Activated T-cell treated with anti-CD3 and anti-CD28 coated beads, Interleukin-2, amount 50 U/mL, for 1 hour (primary cell): Measurements from ENCODE around the gene NCOA3.

Experiments
- DNase-seq: peaks from one replicate; pipeline ENCODE4 v3.0.0-alpha.2; 2020

Gene NCOA3

DNA sequence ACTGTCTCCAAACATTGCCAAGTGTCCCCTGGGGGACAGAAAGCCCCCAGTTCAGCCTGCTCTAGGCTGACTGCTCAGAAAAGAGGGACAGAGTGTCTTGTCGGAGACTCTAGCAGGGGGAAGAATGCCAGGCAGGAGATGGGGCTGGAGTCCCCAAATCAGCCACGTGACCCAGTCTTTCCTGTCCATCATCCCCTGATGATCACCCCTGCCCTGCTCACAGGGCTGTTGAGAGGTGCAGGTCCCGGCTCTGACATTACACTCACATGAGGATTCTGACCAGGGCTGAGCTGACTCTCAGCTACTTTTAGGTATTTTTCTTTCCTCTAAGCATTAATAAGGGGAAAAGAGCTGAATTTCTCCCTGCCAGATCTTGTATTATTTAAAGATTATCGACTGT is 167.8 kb downstream of the NCOA3 start:
- no peak for DNase-seq

DNA sequence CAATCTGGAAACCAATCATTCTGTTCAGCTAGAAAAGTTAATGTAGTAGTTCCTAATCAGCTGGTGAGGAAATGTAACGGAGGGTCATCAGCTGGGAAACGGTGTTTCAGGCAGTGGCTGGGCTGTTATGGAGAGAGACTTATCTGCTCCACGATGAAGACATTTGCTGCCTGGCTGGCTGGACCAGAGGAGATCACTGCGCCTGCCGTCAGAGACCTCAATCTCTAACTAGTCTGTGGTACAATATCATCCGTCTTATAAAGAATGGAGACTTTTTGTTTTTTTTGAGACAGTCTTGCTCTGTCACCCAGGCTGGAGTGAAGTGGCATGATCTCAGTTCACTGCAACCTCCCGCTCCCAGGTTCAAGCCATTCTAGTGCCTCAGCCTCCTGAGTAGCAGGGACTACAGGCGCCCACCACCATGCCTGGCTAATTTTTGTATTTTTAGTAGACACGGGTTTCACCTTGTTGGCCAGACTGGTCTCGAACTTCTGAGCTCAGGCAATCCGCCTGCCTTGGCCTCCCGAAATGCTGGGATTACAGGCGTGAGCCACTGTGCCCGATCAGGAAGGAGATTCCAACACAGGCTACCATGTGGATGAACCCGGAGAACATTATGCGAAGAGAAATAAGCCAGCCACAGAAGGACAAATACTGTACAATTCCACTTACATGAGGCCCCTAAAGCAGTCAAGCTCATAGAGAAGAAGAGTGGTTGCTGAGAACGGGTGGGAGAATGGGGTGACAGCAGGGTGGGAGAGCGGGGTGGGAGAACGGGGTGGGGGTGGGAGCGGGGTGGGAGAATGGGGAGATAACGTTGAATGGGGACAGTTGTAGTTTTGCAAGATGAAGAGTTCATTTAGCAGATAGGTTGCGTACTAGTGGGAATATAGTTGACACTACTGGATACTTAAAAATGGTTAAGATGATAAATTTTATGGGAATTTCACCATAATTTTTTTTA is 168.5 kb downstream of the NCOA3 start:
- no peak for DNase-seq

DNA sequence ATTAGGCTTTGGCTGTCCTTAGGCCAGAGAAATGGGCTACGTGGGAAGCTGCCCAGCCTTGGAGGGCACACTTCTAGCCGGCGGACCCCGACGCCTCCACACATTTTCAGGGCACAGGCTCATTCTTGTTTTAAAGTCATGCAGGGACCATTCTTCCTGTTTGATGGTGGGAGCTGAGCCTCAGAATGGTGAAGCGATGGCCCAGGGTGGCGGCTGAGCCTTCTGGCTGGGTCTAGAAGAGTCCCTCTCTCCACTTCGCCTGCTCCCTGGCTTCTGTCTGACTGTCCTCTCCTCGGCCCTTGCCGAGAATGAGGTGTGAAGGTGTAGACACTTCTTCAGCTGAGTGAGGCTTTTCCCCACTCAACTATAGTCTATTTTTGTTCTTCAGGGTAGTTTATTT is 169.2 kb downstream of the NCOA3 start:
- no peak for DNase-seq

DNA sequence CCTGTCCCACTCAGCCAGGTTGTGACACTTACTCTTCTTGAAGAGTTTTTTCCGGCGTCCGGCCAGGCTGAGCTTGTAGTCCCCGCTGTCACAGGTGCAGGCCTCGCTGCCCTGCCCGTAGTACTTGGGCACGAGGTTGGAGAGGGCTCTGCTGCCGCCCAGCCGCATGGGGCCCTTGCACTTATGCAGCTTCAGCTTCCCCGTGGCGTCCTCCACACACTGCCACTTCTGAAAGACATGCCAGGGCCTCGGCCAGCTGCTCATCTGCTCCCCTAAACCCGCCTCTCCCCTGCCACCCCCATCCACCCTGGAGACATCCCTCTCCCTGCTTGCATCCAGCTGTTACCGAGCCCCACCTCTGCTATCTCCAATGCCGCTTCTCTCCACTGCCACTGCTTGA is 170.5 kb downstream of the NCOA3 start:
- DNase-seq = no peak

DNA sequence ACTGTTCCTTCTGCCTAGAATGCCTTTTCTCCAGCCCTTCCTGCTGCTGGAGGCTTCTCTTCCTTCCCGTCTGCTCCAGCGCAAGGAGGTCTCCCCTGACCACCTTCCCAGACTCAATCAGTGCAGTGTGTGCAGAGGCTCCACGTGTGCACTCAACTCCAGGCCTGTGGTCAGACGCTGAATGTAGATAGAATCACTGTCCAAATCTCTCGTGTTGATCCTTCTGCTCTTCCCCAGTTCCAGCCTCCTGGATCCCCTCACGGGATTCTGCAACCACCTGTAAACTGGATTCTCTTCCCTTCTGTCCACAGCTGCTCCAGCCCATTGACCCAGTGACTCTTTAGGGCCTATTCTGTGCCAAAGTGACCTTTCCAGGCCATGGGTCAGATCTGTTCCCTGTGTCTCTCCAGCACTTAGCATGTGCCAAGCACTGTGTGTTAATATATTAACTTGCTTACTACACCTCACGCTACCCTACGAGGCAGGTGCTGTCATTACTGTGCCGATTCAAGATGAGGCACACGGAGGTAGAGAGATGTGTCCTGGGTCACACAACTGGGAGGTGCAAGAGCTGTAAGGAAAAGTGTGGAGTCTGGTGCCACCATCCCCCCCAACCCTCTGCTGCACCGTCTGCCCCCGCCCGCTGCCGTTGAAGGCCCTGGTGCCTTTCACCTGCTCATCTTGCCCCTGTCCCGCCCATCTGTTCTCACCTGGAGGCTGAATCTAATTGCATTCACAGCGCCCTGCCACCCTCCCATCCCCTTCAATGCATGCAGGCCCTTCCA is 171.4 kb downstream of the NCOA3 start:
- no peak for DNase-seq

DNA sequence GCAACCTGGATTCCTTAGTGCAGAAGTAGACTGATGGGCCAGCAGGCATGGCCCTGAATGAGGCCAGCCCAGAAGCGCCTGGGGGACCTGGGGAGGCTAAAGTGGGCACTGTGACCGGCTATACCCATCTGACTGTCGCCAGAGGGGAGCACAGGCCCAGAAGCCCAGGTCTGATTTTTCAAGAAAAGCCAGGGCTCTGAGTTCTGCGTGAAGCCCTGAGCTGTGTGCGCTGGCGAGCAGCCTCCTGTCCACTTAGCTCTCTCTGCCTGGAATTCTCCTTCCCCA is 171.9 kb downstream of the NCOA3 start:
- DNase-seq = no peak

DNA sequence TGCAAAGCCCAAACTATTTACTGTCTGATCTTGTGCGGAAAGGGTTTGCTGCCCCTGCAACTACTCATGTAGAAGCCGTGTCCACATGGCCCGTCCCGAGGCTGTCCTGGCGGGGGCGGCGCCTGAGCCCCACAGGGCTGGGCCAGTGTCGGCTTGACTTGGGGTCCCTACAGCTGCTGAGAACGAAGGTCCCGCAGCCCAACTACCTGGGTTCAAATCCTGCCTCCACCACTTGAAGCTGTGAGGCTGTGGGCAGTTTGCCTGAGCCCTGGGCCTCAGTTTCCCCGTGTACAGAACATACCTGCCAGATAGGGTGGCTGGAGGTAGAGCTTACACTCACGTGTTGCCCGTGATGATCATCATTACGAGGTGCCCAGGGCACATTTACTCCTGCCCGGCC is 172.5 kb downstream of the NCOA3 start:
- DNase-seq = no peak

DNA sequence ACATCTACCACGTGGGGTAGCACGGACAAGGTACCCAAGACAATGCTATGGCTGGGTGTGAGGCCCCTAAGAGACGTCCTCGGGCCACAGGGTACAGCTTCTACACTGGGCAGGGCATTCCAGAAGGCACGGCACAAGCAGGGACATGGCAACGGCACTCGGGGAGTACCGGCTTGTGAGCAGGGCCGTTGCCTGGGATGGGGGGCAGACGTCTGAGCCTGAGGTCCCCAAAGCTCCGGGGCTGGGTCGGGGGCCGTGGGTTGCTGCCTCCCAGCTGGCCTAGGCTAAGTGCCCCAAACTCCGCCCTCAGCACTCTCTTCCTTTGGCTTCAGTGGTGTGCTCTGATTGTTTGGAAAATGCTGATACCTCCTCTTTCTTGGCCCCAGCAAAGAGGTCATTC is 173.0 kb downstream of the NCOA3 start:
- no peak for DNase-seq

DNA sequence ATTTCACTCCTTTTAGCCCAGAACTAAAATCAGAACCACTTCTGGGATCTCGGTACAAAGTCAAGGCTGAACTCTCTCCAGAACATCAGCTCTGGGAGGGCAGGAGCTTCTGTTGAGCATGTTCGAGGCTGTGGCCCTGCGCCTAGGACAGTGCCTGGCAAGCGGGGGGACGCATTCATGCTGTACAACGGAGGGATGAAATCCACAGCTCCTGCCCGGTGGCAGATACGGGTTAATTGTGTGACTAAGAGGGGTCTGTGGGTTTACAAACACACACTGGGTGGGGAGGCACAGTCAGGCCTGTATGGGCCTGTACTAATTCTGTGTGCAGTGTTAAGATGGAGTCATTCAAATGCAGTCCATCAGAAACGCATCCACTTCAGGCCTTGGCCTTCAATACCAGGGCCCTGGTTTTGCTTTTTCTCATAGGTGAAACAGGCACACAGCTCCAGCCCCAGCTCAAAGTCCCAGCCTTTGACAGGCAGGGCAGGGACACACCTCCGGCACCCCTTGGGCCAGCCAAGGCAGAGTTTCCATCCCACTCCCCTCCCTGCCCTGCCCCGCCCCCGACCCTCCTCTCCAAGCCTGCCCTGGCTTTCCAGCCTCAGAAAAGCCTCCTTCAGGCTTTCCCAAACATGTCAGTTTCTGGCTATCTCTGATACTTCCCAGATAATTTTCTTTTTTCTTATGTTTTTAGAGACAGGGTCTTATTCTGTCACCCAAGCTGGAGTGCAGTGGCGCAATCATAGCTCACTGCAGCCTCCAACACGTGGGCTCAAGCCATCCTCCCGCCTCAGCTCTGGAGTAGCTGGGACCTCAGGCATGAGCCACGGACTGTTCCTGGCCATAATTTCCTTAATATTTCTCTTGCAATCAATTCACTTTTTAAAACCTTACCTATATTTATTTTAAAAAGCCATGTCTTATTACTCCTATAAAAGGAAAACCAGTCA is 173.8 kb downstream of the NCOA3 start:
- no peak for DNase-seq

DNA sequence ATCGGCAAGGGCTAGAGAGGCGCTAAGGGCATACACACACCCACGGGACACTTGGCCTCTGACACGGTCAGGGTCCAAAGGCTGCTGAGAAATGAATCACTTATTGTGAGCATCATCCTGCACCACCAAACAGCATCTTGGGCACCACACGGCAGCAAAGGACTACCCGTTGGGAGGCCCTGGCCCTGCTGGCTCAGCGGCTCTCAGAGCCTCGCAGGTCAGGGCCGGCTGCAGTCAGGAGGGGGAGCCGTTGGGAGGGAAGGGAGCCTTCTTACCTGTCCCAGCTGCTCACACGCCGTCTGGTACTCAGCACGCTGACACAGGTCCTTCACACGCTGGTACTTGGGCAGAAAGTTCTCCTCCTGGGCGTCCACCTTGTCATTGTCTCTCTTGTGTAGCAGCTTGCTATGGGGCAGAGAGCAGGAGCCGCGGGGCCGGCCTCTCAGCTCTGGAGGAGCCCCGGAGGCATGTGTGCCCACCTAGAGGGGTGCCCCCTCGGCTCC is 174.6 kb downstream of the NCOA3 start:
- DNase-seq = no peak

DNA sequence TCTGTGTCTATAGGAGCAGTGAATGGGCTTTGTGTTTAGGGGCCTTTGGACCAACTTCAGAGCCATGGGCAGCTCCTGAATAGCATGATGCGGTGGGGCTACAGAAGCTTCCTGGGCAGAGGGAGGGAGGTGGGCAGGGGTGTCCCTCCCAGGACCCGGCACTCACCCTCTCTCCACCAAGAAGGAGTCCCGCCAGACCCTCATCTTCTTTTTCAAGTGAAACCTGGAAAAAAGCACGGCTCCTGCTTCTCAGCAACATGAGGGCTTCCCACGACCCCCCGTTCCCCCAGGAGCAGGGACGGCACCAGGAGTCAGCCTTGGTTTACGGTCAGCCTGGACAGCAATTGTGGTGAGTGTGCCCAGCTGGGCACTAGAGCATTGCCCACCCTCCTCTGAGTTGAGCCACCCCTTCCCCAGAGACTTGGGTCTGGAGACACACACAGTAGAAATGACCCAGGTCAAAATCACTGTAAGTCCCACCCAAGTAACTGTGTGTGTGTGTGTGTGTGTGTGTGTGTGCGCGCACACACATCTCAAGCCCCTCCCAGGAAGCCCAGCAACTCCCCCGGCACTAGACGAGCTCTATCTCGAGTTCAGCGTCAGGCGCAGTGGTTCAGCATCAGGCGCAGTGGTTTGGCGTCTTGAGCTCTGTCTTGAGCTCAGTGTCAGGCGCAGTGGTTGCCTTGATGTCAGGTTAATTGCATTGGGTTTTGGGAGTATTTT is 175.4 kb downstream of the NCOA3 start:
- no peak for DNase-seq

DNA sequence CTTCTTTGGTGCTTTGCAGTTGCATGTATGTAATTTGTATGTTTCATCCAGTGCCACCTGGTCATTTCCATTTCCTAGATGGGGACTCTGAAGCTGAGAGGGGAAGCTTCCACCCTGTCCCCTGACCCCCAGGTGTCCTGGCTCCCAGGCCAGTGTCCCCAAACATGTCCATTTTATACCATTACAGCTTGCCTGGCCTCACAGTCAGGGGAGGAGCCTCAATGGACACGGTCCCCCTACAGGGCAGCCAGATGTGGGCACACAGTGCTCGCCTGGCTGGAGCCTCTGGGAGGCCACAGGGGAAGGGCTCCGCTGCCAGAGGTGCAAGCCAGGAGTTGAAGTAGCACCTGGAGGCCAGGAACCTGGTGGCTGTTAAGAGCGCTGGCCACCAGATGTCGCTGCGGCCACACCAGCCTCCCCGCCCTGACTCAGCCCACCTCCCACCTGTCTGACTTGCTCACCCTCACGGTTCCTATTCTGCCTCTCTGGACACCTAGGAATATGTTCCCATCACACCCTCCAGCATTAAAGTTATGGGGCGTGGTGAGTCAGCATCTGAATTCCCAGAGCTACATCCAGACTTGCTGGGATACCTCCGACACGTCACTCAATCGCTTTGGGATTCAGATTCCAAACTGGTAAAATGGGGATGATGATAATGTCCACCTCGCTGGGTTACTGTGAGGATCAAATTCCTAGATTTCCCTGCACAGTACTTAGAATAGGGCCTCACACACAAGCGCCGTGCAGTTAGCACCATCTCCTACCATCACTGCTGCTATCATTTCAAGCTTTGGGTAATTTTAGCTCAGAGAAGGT is 176.2 kb downstream of the NCOA3 start:
- peak; percentile 65 for DNase-seq

DNA sequence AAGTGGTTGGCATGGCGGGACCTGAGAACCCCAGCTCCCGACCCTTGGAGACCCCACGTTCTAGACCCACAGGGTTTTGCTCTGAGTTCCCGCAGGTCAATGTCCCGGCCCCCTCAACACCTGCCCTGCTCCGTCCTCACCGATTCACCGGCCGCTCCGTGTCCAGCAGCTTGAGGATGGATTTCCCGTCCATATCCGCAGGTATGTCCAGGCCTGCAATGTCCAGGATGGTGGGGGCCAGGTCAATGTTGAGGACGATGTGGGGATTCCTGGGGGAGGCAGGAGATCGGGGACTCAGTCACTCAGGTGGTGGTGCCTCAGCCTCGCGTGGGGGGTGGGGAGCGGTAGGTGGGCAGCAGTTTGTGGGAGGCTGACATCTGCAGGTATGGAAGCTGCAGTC is 176.8 kb downstream of the NCOA3 start:
- DNase-seq = no peak

DNA sequence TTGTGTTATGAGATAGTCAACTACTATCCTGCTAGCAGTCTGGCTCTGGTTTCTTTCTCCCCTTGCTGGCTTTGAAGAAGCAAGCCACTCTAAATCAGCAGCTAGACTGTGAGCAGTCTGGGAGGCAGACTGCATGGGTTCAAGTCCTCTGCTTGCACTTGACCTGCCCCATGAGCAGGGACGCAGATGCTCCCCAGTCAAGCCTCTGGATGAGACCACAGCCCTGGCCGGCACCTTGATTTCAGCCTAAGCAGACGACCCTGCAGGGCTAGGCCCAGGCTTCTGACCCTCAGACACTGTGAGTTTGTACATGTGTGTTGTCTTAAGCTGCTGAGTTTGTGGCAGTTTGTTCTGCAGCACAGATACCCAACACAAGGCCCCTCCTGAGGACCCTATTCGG is 177.8 kb downstream of the NCOA3 start:
- DNase-seq = no peak

DNA sequence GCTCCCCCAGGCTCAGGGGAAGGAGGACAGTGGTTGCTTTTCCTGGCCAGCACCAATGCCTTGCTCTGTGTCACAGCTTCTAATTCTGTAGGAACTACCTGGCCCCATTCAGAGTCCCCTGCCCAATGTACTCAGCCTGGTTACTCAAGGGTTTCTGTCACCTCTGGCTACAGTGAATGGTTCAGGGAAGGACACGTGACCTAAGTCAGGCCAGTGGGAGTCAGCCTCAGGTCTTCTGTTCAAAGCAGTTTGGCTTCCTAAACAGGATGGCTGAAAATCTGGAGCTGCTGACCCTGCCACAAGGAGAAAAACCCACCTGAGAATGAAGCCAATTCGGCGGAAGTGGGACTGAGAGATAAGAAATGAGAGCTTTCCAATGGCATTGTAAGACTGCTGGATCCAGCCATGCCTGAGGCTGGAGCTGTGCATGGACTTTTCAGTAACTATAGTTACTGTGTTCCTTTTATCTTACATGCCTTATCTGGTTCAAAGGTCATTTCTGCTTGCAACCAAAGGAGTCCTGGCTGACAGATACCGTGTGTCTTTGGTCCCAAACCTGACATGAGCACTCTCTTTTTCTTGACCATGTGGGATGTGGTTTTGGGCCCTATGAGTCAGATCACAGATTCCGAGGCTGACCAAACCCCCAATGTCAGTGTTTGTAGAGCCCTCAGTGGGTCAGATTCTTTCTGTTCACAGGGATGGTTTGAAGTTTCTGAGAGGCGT is 179.3 kb downstream of the NCOA3 start:
- DNase-seq = no peak

DNA sequence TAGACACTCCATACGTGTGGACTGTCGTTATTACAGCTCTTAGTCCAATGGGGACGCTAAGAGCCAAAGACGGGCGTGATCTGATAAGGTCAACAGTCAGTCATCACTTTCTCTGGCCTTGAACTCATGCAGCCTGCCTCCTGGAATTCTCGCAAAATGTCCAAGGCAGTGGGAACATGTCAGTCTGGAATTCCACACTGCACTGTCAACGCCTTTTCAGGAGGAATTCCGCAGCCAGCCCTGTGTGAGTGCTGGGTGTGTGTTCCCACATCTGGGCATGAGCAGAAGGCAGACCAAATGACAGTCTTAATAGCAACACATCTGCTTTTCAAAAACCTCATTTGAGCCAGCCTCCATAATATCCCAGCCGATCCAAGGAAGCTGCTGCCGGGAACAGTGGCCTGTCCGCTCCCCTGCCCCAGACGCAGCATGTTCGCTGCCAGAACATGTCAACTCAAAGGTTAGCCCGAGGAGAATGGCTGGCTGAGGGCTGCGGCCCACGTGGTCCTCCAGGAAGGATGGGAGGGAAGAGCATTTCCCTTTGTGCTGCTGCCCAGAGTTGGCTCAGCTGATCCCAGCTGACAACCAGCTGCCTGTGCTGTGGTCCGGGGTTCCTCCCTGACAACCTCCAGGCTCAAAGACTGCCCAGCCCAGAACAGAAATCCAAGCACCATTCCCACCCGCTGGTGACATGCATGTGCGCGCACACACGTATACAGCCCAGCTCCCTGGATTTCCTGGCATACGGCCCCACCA is 180.5 kb downstream of the NCOA3 start:
- no peak for DNase-seq

DNA sequence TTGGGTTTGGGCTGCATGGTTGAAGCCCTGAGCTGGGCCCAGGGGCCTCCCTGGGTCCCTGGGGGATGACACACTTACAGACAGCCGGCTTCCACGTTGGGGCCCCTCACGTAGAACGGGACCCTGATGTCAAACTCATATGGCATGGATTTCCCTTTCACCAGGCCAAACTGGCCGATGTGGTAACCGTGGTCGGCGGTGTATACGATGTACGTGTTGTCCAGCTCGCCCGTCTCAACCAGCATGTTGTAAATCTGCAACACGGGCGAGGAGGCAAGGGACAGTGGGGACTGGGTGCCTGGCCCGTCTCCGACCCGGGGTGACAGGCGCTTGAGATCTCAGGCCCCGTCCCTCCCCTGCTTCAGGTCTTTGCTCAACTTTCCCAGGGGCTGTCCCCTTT is 181.2 kb downstream of the NCOA3 start:
- DNase-seq = no peak

DNA sequence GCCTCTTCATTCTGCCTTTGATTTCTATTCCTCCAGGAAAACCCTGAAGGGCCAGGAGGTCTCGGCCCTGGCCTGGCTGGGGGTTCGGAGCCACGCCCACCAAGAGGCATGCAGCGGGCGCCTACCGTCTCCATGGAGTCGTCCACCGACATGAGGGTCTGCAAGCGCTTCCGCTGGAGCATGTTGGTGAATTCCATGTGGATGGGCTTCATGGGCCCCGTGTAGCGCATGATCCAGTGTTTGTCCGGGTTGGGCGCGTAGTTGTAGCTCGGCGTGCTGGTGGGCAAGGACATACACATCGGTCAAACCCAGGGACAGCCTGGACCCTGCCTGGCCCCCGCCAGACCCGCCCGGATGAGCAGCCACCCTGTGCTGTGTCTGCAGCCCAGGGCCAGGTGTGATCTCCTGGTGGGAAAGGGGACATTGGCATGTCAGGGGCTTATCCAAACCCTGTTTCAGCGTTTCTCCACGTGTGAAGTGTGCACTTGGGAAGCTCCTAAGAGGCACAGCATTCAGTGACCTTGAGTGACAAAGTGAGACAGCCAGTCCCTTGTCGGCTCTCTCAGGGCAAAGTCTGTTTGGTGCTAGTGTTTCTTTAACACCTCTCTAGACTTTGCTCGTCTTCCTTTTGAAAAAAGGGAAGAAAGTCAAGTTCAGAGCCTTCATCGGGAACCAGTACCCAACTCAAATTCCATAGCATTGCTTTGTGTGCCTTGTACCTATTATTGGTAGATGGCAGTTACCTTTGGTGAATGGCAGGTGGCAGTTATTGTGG is 182.8 kb downstream of the NCOA3 start:
- no peak for DNase-seq

DNA sequence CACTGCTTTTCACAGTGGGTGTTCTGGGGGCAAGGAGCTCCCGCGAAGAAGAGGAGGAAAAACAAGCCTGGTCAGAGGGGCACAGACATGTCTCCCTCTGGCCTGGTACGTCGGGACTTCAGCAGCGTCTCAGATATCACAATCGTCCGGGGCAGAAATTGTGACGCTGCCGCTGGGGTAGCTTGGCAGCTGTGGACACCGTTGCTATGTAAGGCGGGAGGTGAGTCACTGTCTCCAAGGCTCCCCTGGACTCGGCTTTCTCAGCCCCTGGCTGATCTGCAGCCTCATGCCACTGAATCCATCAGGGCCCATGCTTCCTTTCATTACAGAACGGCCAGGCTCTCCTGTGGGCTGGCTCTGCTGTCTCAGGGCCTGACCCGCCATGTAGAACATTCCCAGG is 184.9 kb downstream of the NCOA3 start:
- no peak for DNase-seq
